Loucy (cell line): ENCODE data around the gene BTBD3.

ENCODE experiments used
- H2AFZ ChIP-seq: fragments of 200-600 bp; sonication (generic); 2 replicates; pipeline ENCODE4 v1.6.0; 2016; ENCODE audit warnings: antibody characterized with exemption, mild to moderate bottlenecking, low read length, moderate library complexity
- H3F3A ChIP-seq: fragments of 200-600 bp; 2 replicates; pipeline ENCODE4 v1.6.0; 2016; ENCODE audit warnings: antibody characterized with exemption, low read depth, mild to moderate bottlenecking
- H3K27me3 ChIP-seq: fragments of 200-600 bp; sonication (generic); 2 replicates; pipeline ENCODE4 v1.6.1; 2014; ENCODE audit warnings: low read length, mild to moderate bottlenecking; ENCODE audit not compliant: insufficient read depth, poor library complexity, severe bottlenecking
- H3K36me3 ChIP-seq: fragments of 200-600 bp; sonication (generic); 2 replicates; pipeline ENCODE4 v1.6.1; 2016; ENCODE audit warnings: low read length; ENCODE audit not compliant: insufficient read depth
- H3K4me1 ChIP-seq: fragments of 200-600 bp; sonication (generic); 2 replicates; pipeline ENCODE4 v1.5.1; 2014; ENCODE audit warnings: low read length, mild to moderate bottlenecking; ENCODE audit not compliant: insufficient read depth, poor library complexity, severe bottlenecking
- H3K4me2 ChIP-seq: fragments of 200-600 bp; sonication (generic); 2 replicates; pipeline ENCODE4 v1.6.0; 2014; ENCODE audit warnings: antibody characterized with exemption, low read length, low read depth, mild to moderate bottlenecking; ENCODE audit not compliant: poor library complexity, severe bottlenecking
- H3K4me3 ChIP-seq: fragments of 200-600 bp; sonication (generic); 2 replicates; pipeline ENCODE4 v1.5.1; 2014; ENCODE audit warnings: low read length, mild to moderate bottlenecking, mixed read lengths; ENCODE audit not compliant: poor library complexity, severe bottlenecking
- H3K79me2 ChIP-seq: fragments of 200-600 bp; sonication (generic); 2 replicates; pipeline ENCODE4 v1.6.1; 2014; ENCODE audit warnings: low read length; ENCODE audit not compliant: insufficient read depth
- H3K9ac ChIP-seq: fragments of 200-600 bp; sonication (generic); 2 replicates; pipeline ENCODE4 v1.6.0; 2014; ENCODE audit warnings: mild to moderate bottlenecking, low read depth, low read length, moderate library complexity; ENCODE audit not compliant: poor library complexity, severe bottlenecking
- H3K9me2 ChIP-seq: fragments of 200-600 bp; sonication (generic); replicated peaks from 2 replicates; pipeline ENCODE4 v1.6.1; 2016; ENCODE audit warnings: low read depth, low read length, mixed read lengths
- H3K9me3 ChIP-seq: fragments of 200-600 bp; sonication (generic); 2 replicates; pipeline ENCODE4 v1.6.1; 2014; ENCODE audit warnings: mild to moderate bottlenecking, antibody characterized with exemption, low read length, low read depth; ENCODE audit not compliant: insufficient read depth
- H4K20me1 ChIP-seq: fragments of 200-600 bp; sonication (generic); 2 replicates; pipeline ENCODE4 v1.6.0; 2014; ENCODE audit warnings: antibody characterized with exemption, low read length, mild to moderate bottlenecking; ENCODE audit not compliant: insufficient read depth, poor library complexity, severe bottlenecking
- EZH2phosphoT487 ChIP-seq: fragments of 200-600 bp; IDR thresholded peaks from 2 replicates; pipeline ENCODE4 v1.6.1; 2018; ENCODE audit warnings: antibody characterized with exemption, mild to moderate bottlenecking, moderate library complexity, borderline replicate concordance
- TF ChIP-seq, protein P1 (sequence below): fragments of 200-600 bp; sonication (generic); conservative IDR thresholded peaks from 2 replicates; pipeline ENCODE4 v1.5.1; 2014; ENCODE audit warnings: mild to moderate bottlenecking, antibody characterized with exemption, low read length

BTBD3 gene

DNA sequence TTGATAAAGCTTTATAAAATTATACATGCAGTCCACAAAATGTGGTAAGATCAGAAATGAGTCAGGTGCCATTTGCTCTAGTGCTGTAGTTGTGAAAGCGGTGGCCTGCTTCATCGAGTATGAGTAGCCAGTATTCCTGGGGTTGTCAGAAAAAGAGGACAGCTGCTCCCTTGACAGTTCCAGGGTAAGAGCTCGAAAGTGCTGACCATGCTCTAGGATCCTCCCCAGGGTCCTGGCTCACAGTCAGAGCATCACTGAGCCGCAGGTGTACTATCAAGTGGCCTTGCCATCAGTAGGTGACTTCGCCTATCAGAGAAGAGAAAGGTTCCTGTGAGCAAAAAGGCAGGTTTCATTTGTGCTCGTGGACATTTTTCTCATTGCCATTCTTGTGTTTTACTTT is 3.6 kb downstream of the BTBD3 start:
- Histone ChIP-seq H3K9me2 (no peaks in the 10 kb centered on the region), H3K36me3 (peaks cover 44% of the 10 kb centered on the region; the same call in 1 of the 2 replicates), H3K9me3 (no peaks in the 10 kb centered on the region), H3K27me3 (no peaks in the 10 kb centered on the region), H3K9ac (no peak overlapping the region), H3K79me2 (peaks cover 34% of the 10 kb centered on the region), H4K20me1 (peaks cover 8% of the 10 kb centered on the region), H3K4me3 (no peak overlapping the region), H2AFZ (no peak overlapping the region), H3F3A (no peaks in the 10 kb centered on the region), H3K4me2 (no peak overlapping the region), H3K4me1 (no peaks in the 10 kb centered on the region)
- TF ChIP-seq, protein P1, sequence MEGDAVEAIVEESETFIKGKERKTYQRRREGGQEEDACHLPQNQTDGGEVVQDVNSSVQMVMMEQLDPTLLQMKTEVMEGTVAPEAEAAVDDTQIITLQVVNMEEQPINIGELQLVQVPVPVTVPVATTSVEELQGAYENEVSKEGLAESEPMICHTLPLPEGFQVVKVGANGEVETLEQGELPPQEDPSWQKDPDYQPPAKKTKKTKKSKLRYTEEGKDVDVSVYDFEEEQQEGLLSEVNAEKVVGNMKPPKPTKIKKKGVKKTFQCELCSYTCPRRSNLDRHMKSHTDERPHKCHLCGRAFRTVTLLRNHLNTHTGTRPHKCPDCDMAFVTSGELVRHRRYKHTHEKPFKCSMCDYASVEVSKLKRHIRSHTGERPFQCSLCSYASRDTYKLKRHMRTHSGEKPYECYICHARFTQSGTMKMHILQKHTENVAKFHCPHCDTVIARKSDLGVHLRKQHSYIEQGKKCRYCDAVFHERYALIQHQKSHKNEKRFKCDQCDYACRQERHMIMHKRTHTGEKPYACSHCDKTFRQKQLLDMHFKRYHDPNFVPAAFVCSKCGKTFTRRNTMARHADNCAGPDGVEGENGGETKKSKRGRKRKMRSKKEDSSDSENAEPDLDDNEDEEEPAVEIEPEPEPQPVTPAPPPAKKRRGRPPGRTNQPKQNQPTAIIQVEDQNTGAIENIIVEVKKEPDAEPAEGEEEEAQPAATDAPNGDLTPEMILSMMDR = no peak
- no peak for TF ChIP-seq EZH2phosphoT487

DNA sequence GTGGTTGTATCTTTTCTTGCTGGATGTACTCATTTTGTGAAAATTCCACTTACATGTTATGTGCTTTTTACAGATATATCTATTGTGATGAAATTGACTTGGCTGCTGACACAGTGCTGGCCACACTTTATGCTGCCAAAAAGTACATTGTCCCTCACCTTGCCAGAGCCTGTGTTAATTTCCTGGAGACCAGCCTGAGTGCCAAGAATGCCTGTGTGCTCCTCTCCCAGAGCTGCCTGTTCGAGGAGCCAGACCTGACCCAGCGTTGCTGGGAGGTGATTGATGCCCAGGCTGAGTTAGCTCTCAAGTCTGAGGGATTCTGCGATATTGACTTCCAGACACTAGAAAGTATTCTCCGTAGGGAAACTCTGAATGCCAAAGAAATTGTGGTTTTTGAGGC is 4.9 kb downstream of the BTBD3 start:
- H3K4me3 ChIP-seq = no peak overlapping the region
- H2AFZ ChIP-seq = no peak overlapping the region

DNA sequence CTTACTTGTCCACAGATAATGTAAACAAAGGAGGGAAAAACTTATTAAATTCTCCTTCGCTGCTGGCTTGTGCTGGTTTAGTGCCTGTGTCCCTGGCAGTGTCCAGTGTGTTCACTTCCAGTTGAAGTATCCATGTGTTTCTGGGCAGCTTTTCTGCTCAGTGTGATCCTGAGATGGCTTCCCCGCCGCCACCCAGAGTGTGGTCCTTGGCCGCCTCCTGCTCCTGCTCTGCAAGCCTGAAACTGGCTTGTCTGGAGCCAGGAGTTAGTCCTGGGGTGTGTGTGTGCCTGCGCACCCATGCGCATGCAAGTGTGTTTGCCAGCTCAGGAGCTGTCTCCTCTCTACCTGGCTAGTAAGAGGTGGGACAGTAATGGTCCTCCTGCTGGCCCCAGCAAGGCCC is 7.2 kb downstream of the BTBD3 start:
- Histone ChIP-seq H3K4me1 (no peaks in the 10 kb centered on the region), H3K9me2 (no peaks in the 10 kb centered on the region), H3K79me2 (no peaks in the 10 kb centered on the region; the same call in 1 of the 2 replicates), H3K4me3 (no peak overlapping the region), H3F3A (no peaks in the 10 kb centered on the region), H2AFZ (no peak overlapping the region), H3K4me2 (no peak overlapping the region), H3K27me3 (no peaks in the 10 kb centered on the region), H3K36me3 (peaks cover 56% of the 10 kb centered on the region; the same call in 1 of the 2 replicates), H4K20me1 (no peaks in the 10 kb centered on the region), H3K9ac (no peak overlapping the region), H3K9me3 (no peaks in the 10 kb centered on the region)
- TF ChIP-seq, protein P1 = no peak
- TF ChIP-seq EZH2phosphoT487 = no peak

More for the DNA sequence above, 4.9 kb downstream of the BTBD3 start:
- Histone ChIP-seq H3K27me3 (no peaks in the 10 kb centered on the region), H3F3A (no peaks in the 10 kb centered on the region), H4K20me1 (peaks cover 8% of the 10 kb centered on the region), H3K36me3 (peaks cover 49% of the 10 kb centered on the region; the same call in 1 of the 2 replicates), H3K4me1 (no peaks in the 10 kb centered on the region), H3K79me2 (peaks cover 22% of the 10 kb centered on the region; the same call in 1 of the 2 replicates), H3K9me3 (no peaks in the 10 kb centered on the region), H3K9ac (no peak overlapping the region), H3K4me2 (no peak overlapping the region), H3K9me2 (no peaks in the 10 kb centered on the region)
- TF ChIP-seq, protein P1 = no peak
- no peak for TF ChIP-seq EZH2phosphoT487
